NCI-H1092 treated with DMSO at 0.1 percent for 48 hours (cell line): ENCODE results near the gene SPATA17.

Experiments
- DNase-seq: peaks from one replicate; lab custom pipeline; 2025; lab: John Stamatoyannopoulos, UW

Gene SPATA17

DNA sequence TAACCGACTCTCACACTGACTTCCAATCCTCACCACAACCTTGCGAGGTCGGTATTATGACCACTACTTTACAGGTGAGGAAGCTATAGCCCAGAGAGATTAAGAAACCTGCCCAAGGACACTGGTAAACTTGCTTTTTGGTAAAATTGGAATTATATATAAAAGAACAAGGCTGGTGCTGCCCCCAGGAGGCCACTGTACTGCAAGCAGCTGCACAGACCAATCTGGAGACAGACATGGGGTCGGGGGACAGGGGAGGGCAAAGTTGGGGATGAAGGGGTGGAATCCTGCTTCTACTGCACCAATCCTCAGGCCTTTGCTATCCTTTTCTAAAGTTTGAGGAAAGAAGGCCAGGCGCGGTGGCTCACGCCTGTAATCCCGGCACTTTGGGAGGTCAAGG lies 280.8 kb downstream of the SPATA17 start:
- no peak for DNase-seq

DNA sequence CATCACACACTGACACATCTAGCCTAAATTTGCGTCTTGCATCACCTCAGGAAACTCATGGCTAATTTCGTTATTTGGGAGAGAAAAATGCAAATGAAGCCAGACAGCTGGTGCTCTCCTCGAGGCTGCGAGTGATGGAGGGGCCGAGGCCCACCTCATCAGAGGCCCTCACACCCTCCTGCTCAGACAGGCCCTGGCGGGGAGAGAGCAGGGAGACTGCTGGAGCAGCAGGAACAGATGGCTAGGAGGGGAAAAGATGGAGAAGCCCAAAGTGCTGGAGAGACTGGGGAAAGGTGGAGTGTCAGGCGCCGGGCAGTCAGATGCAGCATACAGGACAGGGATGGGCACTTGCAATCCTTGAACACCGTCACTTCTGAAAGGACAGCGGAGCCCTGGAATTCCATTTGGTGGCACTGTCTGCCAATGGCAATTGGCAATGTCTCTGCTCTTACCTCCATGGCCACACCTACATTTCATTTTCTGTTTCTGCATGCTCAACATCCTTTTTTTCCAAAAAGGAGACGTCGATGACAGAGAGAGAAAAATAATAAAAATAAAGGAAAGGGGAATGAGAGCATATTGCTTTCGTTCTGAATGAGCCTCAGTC lies 286.2 kb downstream of the SPATA17 start:
- DNase-seq: no peak

DNA sequence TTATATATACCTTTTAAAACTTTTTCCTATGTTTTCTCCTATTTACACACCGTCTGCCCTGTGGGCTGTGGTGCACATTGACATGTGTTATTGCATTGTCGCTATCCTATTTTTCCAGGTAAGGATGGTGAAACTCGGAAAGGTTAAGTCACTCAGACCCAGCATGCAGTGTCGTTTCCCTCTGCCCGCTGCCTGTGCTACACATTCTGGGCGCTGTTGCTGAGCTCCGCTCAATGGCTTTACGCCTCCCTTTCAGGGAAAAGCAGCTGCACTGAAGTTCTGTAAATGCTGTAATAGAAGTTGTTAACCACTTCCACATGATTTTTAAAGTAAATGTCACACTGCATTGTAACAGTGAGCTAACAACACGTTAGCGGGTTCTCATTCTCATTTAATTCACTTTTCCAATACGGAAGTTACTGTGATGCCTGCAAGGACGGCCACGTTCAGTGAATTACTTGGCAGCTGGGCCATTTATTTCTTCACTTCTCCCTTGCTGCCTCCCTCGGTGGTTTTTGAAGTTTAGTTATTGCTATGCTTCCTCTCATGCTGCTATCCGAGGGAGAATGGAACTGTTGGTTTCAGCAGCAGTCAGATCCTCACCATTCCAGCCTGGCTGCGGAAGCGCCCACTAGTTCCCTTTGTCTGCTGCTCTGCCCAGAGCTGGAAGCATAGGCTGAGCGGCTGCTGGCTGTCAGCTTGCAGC lies 288.7 kb downstream of the SPATA17 start:
- DNase-seq: peak; percentile 10
